GM23338 (cell line): Measurements from ENCODE around the gene PCSK4. TPM values are rescaled to one million over a fixed set of nuclear protein-coding genes. Genes with fewer than 3 reads are reported as not detected.

ENCODE experiments used
- ATAC-seq: fragments of 200-7000 bp; cut with Tn5 transposase; 3 replicates; pipeline ENCODE4 v1.9.1; 2020
- DNase-seq: peaks from one replicate; pipeline ENCODE4 v3.0.0-alpha.2; 2015; ENCODE audit warnings: low spot score
- H2AFZ ChIP-seq: fragments of 200-600 bp; sonication (generic); 2 replicates; pipeline ENCODE4 v1.8.0; 2016; ENCODE audit warnings: antibody characterized with exemption, mild to moderate bottlenecking, moderate library complexity
- H3F3A ChIP-seq: fragments of 200-600 bp; sonication (generic); replicated peaks from 2 replicates; pipeline ENCODE4 v1.8.0; 2017; ENCODE audit warnings: antibody characterized with exemption, mixed run types, low read depth
- H3K27ac ChIP-seq: fragments of 200-600 bp; sonication (generic); 2 replicates; pipeline ENCODE4 v1.6.1; 2016; ENCODE audit warnings: low read depth
- H3K27me3 ChIP-seq: fragments of 200-600 bp; sonication (generic); 2 replicates; pipeline ENCODE4 v1.8.0; 2016; ENCODE audit warnings: mild to moderate bottlenecking, mixed run types, moderate library complexity; ENCODE audit not compliant: insufficient read depth
- H3K36me3 ChIP-seq: fragments of 200-600 bp; sonication (generic); 2 replicates; pipeline ENCODE4 v1.8.0; 2016; ENCODE audit warnings: mild to moderate bottlenecking; ENCODE audit not compliant: insufficient read depth
- H3K4me1 ChIP-seq: fragments of 200-600 bp; sonication (generic); 2 replicates; pipeline ENCODE4 v1.8.0; 2016; ENCODE audit warnings: mild to moderate bottlenecking, moderate library complexity; ENCODE audit not compliant: insufficient read depth
- H3K4me2 ChIP-seq: fragments of 200-600 bp; sonication (generic); 2 replicates; pipeline ENCODE4 v1.7.1; 2017; ENCODE audit warnings: mixed run types
- H3K4me3 ChIP-seq: fragments of 200-600 bp; sonication (generic); 2 replicates; pipeline ENCODE4 v1.6.1; 2016; ENCODE audit warnings: mixed run types
- H3K79me2 ChIP-seq: fragments of 200-600 bp; sonication (generic); replicated peaks from 2 replicates; pipeline ENCODE4 v1.8.0; 2017; ENCODE audit warnings: mild to moderate bottlenecking; ENCODE audit not compliant: insufficient read depth
- H3K9me2 ChIP-seq: fragments of 200-600 bp; sonication (generic); 2 replicates; pipeline ENCODE4 v1.8.0; 2017; ENCODE audit not compliant: insufficient read depth
- H4K20me1 ChIP-seq: fragments of 200-600 bp; sonication (generic); replicated peaks from 2 replicates; pipeline ENCODE4 v1.8.0; 2017; ENCODE audit warnings: mild to moderate bottlenecking; ENCODE audit not compliant: insufficient read depth
- H3K27ac Mint-ChIP-seq: 2 replicates; pipeline ENCODE4 v1.8.0; 2020; ENCODE audit warnings: inconsistent platforms, mild to moderate bottlenecking, moderate library complexity, mixed read lengths
- H3K27me3 Mint-ChIP-seq: 3 replicates; pipeline ENCODE4 v1.8.0; 2022; ENCODE audit warnings: low read depth, mild to moderate bottlenecking, moderate library complexity, mixed read lengths, inconsistent platforms; ENCODE audit not compliant: insufficient read depth, poor library complexity
- H3K36me3 Mint-ChIP-seq: 3 replicates; pipeline ENCODE4 v1.8.0; 2021; ENCODE audit warnings: low read depth, mild to moderate bottlenecking, inconsistent platforms, moderate library complexity, mixed read lengths
- H3K4me1 Mint-ChIP-seq: 3 replicates; pipeline ENCODE4 v1.8.0; 2020; ENCODE audit warnings: mild to moderate bottlenecking, inconsistent platforms, mixed read lengths
- H3K4me3 Mint-ChIP-seq: 3 replicates; pipeline ENCODE4 v1.8.0; 2021; ENCODE audit warnings: moderate library complexity, mild to moderate bottlenecking, inconsistent platforms, mixed read lengths
- H3K9me3 Mint-ChIP-seq: 3 replicates; pipeline ENCODE4 v1.8.0; 2020; ENCODE audit warnings: moderate library complexity, mild to moderate bottlenecking, inconsistent platforms, mixed read lengths
- CREB1 ChIP-seq: fragments of 250-450 bp; sonication (Bioruptor Pico); IDR thresholded peaks from 2 replicates; pipeline ENCODE4 v1.5.0; 2020; ENCODE audit warnings: low read depth, mild to moderate bottlenecking, moderate library complexity
- CTCF ChIP-seq, 2 experiments: fragments of 200-600 bp in 1 of 2; sonication (generic) in 1 of 2; conservative IDR thresholded peaks; 2 replicates each; pipeline versions ENCODE4 v1.5.1 to v1.6.1; 2016 to 2017; ENCODE audit warnings: antibody characterized with exemption in 2 of 2, low read depth in 2 of 2, mild to moderate bottlenecking in 2 of 2, moderate library complexity in 1 of 2
- ETS1 ChIP-seq: IDR thresholded peaks from 2 replicates; pipeline ENCODE4 v1.6.1; 2016; ENCODE audit warnings: antibody characterized with exemption
- EZH2 ChIP-seq: fragments of 200-600 bp; sonication (generic); IDR thresholded peaks from one replicate; pipeline ENCODE4 v1.8.0; 2017; ENCODE audit warnings: antibody characterized with exemption, mild to moderate bottlenecking, low read depth; ENCODE audit not compliant: unreplicated experiment
- JUNB ChIP-seq: IDR thresholded peaks from one replicate; pipeline ENCODE4 v1.6.1; 2016; ENCODE audit warnings: antibody characterized with exemption; ENCODE audit not compliant: unreplicated experiment
- NANOG ChIP-seq: IDR thresholded peaks from 2 replicates; pipeline ENCODE4 v1.6.1; 2016; ENCODE audit warnings: antibody characterized with exemption, borderline replicate concordance
- POLR2AphosphoS5 ChIP-seq: IDR thresholded peaks from 2 replicates; pipeline ENCODE4 v1.6.1; 2016; ENCODE audit warnings: antibody characterized with exemption, low read depth
- ZNF331 ChIP-seq: fragments of 250-450 bp; sonication (Bioruptor Pico); IDR thresholded peaks from 2 replicates; pipeline ENCODE4 v1.5.0; 2020; ENCODE audit warnings: low read depth, mild to moderate bottlenecking, moderate library complexity
- polyA plus RNA-seq: library from polyadenylated mRNA; unstranded; fragments of >200 nt; fragmentation: Nextera tagmentation; extraction: Ambion mirVana; gene quantifications from 2 replicates; pipeline ENCODE4 v1.2.1, GENCODE V29; 2016
- total RNA-seq: library from RNA; depleted of rRNA; stranded (reverse); fragments of >200 nt; shearing (Covaris generic); gene quantifications from 2 replicates; pipeline ENCODE4 v1.2.3, GENCODE V29; 2014

The PCSK4 gene
- total and polyA plus RNA-seq, 2 experiments from 2014 or later: 3.8 to 15.1 TPM

GRCh38 chr19:1468821-1469254, 21.3 kb downstream of the PCSK4 start:
- H4K20me1 ChIP-seq: peaks cover 11% of the 10 kb centered on the region; the same call in 1 of the 2 replicates
- TF ChIP-seq ZNF331 (CRISPR knock-in tag): no peak
- TF ChIP-seq EZH2: peak; percentile 80
- peak in 1 of 2 experiments; percentile 38; a peak in 2 of 4 replicates for TF ChIP-seq CTCF (conservative IDR thresholded peaks at IDR 0.05; ENCODE audit: low read depth in 2 of 2)
- no peak for TF ChIP-seq CREB1 (CRISPR knock-in tag)
- peaks cover 6% of the 10 kb centered on the region; the same call in 1 of the 2 replicates for H3K4me1 ChIP-seq
- peaks cover 69% of the 10 kb centered on the region for H3K27me3 Mint-ChIP-seq
- no peak overlapping the region for H2AFZ ChIP-seq
- H3K4me3 ChIP-seq: peak overlapping the region; percentile 51; the same call in 1 of the 2 replicates
- peaks cover 6% of the 10 kb centered on the region; the same call in 2 of the 3 replicates for H3K4me1 Mint-ChIP-seq
- no peak overlapping the region for H3K4me3 Mint-ChIP-seq
- DNase-seq (no peak), ATAC-seq (peak; percentile 0; the same call in 2 of the 3 replicates)
- H3F3A ChIP-seq: peaks cover 17% of the 10 kb centered on the region
- H3K27me3 ChIP-seq: peaks cover 93% of the 10 kb centered on the region
- H3K36me3 ChIP-seq: no peaks in the 10 kb centered on the region
- H3K9me2 ChIP-seq: no peaks in the 10 kb centered on the region
- 0 out of 3 replicates have a peak, but pooled peaks cover 3% of the 10 kb centered on the region for H3K9me3 Mint-ChIP-seq
- H3K27ac Mint-ChIP-seq: no peak overlapping the region
- peak overlapping the region; percentile 75 for H3K4me2 ChIP-seq
- no peak overlapping the region for H3K27ac ChIP-seq
- H3K36me3 Mint-ChIP-seq: no peaks in the 10 kb centered on the region; the same call in 2 of the 3 replicates
- H3K79me2 ChIP-seq: no peaks in the 10 kb centered on the region

DNA sequence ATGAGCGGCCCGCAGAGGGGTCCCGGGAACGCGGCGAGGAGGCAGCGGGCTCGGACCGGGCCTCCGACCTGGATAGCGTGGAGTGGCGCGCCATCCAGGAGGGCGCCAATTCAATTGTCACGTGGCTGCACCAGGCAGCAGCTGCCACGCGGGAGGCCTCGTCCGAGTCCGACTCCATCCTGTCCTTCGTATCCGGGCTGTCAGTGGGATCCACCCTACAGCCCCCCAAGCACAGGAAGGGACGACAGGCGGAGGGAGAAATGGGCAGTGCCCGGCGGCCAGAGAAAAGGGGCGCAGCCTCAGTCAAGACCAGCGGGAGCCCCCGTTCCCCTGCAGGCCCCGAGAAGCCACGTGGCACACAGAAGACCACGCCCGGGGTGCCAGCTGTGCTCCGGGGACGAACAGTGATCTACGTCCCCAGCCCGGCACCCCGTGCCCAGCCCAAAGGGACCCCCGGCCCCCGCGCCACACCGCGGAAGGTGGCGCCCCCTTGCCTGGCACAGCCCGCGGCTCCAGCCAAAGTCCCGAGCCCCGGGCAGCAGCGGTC, 21.8 kb downstream of the PCSK4 start:
- Histone ChIP-seq H3K4me2 (peak overlapping the region; percentile 75), H3K79me2 (no peaks in the 10 kb centered on the region), H2AFZ (no peak overlapping the region), H3K4me1 (peaks cover 6% of the 10 kb centered on the region; the same call in 1 of the 2 replicates), H3K27ac (no peak overlapping the region), H3K27me3 (peaks cover 96% of the 10 kb centered on the region), H3K9me2 (no peaks in the 10 kb centered on the region), H4K20me1 (peaks cover 11% of the 10 kb centered on the region; the same call in 1 of the 2 replicates), H3K36me3 (no peaks in the 10 kb centered on the region), H3K4me3 (peak overlapping the region; percentile 51; the same call in 1 of the 2 replicates), H3F3A (peaks cover 17% of the 10 kb centered on the region)
- H3K9me3 Mint-ChIP-seq: 0 out of 3 replicates have a peak, but pooled peaks cover 3% of the 10 kb centered on the region
- peak overlapping the region; percentile 38; the same call in 1 of the 3 replicates for H3K4me3 Mint-ChIP-seq
- peaks cover 72% of the 10 kb centered on the region for H3K27me3 Mint-ChIP-seq
- peaks cover 6% of the 10 kb centered on the region; the same call in 2 of the 3 replicates for H3K4me1 Mint-ChIP-seq
- no peak overlapping the region for H3K27ac Mint-ChIP-seq
- no peaks in the 10 kb centered on the region; the same call in 2 of the 3 replicates for H3K36me3 Mint-ChIP-seq
- DNase-seq (no peak), ATAC-seq (no peak)
- TF ChIP-seq JUNB: no peak
- TF ChIP-seq NANOG: no peak
- no peak for TF ChIP-seq CTCF (conservative IDR thresholded peaks at IDR 0.05; ENCODE audit: low read depth in 2 of 2)
- TF ChIP-seq POLR2AphosphoS5: no peak
- TF ChIP-seq EZH2: no peak
- no peak for TF ChIP-seq ETS1
